GM18867 (cell line): ENCODE data around the gene RNGTT.
"Not testable (repeated sequence)": the region's sequence is repeated elsewhere in the genome, so short reads cannot be mapped to it uniquely, and the experiment has no call there.

Source experiments
- ATAC-seq: cut with Tn5 transposase; IDR thresholded peaks from one replicate; pipeline ENCODE4 v1.9.1; 2021; ENCODE audit warnings: mild to moderate bottlenecking, moderate library complexity; ENCODE audit not compliant: unreplicated experiment

The RNGTT gene

GRCh38 chr6:88963139-88964090, at the start of gene RNGTT:
RNGTT (minus strand) TSS chr6:88963618; CDS start chr6:88963409, 209 bp downstream.
- peak; percentile 98 for ATAC-seq

DNA sequence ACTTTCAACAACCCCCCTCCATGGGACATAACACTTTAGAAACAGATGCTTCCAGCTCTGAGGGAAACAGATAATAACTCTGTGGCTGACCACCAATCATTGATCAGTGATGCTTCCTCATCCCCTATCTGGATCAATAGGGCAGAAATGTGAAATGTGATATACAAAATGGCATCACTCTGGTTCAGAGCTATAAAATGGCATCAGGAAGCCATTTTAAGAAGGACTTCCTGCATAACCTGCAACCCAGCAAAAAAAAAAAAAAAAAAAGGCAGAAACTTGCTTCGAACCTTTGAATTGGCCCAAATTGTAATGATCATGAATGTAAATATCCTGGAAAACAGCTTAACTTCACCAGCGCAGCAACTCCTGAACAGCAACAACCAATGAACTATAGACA, 48.0 kb upstream of the RNGTT start:
- ATAC-seq = no peak

GRCh38 chr6:89010825-89011224, 47.4 kb upstream of the RNGTT start:
- ATAC-seq = no peak

DNA sequence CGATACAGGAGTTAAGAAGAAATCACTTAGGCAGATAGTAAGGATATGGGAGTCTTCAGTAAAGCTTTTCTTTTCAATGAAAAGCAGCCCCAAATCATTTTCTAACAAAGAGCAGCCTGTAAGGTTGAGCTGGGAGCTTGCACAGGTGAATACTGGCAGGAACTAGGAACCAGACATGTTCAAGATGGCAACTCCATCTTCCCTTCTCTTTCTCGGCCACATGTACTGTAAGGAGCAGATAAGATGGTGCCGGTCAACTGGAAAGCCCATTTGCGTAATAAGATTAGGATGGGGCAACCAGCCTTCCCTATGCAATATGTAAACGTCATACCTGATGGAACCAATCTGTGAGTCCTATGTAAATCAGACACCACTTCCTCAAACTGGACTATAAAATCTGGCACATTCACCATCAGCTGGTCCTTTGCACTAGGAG, 46.2 kb upstream of the RNGTT start:
- ATAC-seq = no peak

DNA sequence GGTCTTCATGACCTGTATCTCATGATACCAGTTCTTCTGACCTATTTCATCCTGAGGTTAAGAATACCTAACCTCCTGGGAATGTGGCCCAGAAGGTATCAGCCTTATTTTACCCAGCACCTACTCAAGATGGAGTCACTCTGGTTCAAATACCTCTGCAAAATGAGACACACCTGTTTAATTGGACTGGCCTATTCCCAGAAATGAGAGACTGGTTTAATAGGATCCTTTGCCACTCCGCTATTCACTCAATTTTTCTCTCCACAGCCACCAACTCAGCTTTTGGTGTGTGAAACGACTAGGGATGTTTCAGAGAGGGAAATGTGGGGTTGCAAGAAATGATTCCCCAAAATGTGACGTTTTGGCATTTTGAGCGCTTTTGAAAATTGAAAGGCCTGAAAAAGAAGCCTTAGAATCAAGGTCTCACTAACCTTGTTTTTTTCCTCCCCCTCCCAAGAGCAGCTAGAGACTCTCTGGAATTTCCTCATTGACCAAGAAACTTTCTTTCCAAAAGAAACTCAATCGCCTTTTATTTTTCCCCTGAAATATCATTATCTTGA, 45.5 kb upstream of the RNGTT start:
- ATAC-seq = no peak

DNA sequence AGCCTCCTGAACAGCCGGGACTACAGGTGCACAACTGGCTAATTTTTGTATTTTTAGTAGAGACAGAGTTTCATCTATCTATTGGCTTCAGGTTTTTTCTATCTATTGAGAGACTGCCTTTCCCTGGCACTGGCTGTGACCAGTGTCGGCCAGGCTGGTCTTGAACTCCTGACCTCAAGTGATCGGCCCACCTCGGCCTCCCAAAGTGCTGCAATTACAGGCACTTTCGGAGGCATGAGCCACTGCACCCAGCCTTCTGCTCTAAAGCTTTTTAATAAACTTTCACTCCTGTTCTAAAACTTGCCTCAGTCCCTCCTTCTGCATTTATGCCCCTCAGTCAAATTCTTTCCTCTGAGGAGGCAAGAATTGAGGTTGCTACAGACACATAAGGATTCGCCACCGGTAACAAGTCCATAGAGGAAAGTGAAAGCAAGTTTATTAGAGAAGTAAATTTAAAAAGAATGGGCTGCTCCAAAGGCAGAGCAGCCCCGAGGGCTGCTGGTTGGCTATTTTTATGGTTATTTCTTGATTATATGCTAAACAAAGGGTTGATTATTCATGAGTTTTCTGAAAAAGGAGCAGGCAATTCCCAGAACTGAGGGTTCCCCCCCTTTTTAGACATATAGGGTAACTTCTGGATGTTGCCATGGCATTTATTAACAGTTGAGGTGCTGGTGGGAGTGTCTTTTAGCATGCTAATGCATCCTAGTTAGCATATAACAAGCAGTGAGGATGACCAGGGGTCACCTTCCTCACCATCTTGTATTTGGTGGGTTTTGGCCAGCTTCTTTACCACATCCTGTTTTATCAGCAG, 44.8 kb upstream of the RNGTT start:
- ATAC-seq = no peak

GRCh38 chr6:89007209-89008000, 44.0 kb upstream of the RNGTT start:
- ATAC-seq = no peak

- ATAC-seq = no peak
Observed at GRCh38 chr6:89002523-89002922, 39.1 kb upstream of the RNGTT start.

DNA sequence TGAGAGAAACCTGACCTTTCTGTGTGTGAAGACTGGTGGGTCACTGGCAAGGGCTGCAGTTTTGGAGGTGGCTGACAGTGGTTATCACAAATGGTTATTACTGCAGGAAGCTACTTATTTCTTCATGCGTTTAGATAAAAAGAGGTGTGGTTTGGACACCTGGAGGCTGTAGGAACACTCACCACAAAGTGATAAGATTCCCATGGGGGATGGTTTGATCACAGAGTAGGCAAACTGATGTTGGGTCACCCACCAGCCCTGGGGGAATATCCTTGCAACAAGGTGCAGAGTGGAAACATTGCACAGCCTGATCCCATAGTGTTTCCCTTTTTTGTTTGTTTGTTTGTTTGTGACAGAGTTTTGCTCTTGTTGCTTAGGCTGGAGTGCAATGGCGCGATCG, 33.9 kb upstream of the RNGTT start:
- no peak for ATAC-seq

DNA sequence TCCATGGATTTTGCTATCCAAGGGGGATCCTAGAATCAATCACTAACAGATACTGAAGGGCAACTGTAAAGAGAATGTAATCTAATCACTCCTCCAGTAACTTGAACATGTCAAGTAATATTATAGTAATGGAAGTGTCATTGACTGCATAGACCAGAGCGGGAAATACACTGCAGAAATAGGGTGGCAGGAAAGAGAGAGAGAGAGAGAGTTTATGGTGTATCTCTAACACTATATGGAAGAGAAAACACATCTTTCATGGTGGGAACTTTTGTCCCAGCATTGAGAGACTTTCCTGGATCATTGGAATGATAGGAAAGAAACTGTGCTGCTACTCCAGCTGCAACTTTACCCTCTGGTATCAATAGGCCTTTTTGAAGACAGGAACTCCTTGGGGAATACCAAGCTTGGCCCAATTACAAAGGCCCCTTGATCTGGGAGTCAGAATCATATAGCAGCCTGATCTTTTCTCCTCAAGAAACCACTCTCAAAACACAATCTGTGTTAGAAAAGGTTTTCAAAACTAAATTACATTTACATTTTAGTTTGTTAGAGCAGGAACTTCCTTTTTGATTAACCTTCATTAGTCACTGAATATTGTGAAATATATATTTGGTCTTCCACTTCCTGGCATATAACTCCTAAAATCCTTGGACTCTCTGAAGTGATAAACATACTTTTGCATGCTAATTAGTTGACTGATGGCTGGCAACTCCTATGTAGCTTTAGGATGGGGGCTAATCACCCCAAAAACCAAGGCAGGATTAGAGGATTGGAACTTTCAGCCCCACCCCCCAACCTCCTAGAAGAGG, 29.5 kb upstream of the RNGTT start:
- no peak for ATAC-seq

DNA sequence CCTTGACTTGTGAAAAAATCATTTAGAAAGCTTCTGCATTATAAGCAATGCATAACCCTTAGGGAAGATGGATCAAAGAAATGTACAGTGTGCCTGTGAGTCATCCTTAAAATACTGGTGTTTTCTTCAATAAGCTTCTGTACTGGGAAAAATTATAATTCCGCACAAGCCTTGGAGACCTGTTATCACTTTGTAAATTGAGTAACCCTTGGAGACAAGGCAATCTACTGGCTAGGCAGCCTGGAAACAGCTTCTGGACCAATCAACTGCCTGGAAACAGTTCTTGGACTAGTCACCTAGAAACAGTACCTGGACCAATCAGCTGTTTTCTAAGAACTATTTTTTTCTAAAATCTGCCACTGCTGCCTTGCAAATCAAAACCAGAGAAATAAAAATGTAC, 25.8 kb upstream of the RNGTT start:
- ATAC-seq = no peak

GRCh38 chr6:88987922-88988321, 24.5 kb upstream of the RNGTT start:
- no peak for ATAC-seq

DNA sequence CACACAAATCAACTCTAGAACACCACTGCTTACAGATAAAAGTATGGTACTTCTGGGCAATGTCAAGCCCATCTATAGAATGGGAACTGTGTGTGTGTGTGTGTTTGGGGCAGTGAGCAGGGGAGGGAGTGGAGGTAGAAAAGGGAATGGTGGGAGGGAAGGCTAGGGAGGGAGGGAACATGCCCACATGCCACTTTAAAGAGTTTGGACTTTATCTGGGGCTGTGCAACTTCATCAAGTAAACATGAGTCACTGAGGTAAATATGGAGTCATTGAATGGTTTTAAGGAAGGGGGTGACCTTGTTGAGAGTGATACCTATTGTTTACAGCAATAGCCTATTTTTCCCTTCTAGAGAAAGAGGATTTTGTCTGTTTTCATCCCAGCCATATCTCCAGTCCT, 22.5 kb upstream of the RNGTT start:
- ATAC-seq = no peak

- no peak for ATAC-seq
Observed at GRCh38 chr6:88984606-88985005, 21.2 kb upstream of the RNGTT start.

DNA sequence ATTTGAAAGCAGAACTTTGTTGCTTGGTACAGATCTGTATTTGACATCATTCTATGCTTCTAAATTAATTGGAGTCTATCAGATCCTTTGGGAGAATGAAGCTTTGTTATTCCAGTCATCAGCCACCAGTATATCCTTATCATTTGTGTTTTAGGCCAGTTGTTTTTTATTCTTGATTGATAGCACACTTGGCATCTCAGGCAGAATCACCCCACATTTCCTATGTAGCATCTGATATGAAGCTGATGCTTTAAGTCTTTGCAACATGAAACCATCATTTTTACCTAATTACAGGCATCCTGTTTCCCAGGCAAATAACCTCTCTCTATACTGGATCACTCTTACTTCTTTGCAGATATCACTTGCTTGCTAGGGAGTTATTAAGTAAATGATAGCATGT, 20.7 kb upstream of the RNGTT start:
- no peak for ATAC-seq

- no peak for ATAC-seq
Observed at GRCh38 chr6:88983532-88983931, 20.1 kb upstream of the RNGTT start.

DNA sequence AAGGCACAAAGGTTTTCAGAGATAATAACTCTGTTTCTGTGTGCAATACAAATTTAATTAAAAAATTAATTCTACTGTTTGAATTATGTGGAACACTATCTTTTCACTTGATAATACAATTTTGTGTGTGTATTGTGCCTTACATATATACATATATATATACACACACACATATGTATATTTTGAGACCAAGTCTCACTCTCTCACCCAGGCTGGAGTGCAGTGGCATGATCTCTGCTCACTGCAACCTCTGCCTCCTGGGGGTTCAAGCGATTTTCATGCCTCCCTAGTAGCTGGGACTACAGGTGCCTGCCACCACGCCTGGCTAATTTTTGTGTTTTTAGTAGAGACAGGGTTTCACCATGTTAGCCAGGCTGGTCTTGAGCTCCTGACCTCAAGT, 19.7 kb upstream of the RNGTT start:
- not testable (repeated sequence) for ATAC-seq

- ATAC-seq = peak; percentile 74
Observed at GRCh38 chr6:88982720-88983119, 19.3 kb upstream of the RNGTT start.

GRCh38 chr6:88975369-88975768, 12.0 kb upstream of the RNGTT start:
- ATAC-seq = no peak
